ENCODE data around the gene CBLN1.

CBLN1 gene

GRCh38 chr16:49281480-49281842 is at the start of gene CBLN1:
TSS of gene CBLN1 (minus strand) at chr16:49281838. CDS start at chr16:49281465, 373 bp downstream.
- TF ChIP-seq ZNF274 (IDR thresholded peaks at IDR 0.05; ENCODE audit: low read depth, low read length): no peak
- H3K4me3 ChIP-seq (ENCODE audit: low read length): peak within 1 kb of the TSS; percentile 24; the same call in 1 of the 2 replicates

GRCh38 chr16:49330562-49331201 is 49.0 kb upstream of the CBLN1 start:
- TF ChIP-seq ZNF274 (IDR thresholded peaks at IDR 0.05; ENCODE audit: low read depth, low read length): no peak
- H3K4me3 ChIP-seq (ENCODE audit: low read length): no peak overlapping the region

GRCh38 chr16:49328325-49328724 is 46.7 kb upstream of the CBLN1 start:
- no peak overlapping the region for H3K4me3 ChIP-seq (ENCODE audit: low read length)
- no peak for TF ChIP-seq ZNF274 (IDR thresholded peaks at IDR 0.05; ENCODE audit: low read depth, low read length)

GRCh38 chr16:49327466-49327865 is 45.8 kb upstream of the CBLN1 start:
- H3K4me3 ChIP-seq (ENCODE audit: low read length): no peak overlapping the region
- no peak for TF ChIP-seq ZNF274 (IDR thresholded peaks at IDR 0.05; ENCODE audit: low read depth, low read length)

- TF ChIP-seq ZNF274 (IDR thresholded peaks at IDR 0.05; ENCODE audit: low read depth, low read length): no peak
- no peak overlapping the region for H3K4me3 ChIP-seq (ENCODE audit: low read length)
Measured at GRCh38 chr16:49324703-49325102, 43.1 kb upstream of the CBLN1 start.

GRCh38 chr16:49315602-49316001 is 34.0 kb upstream of the CBLN1 start:
- no peak for TF ChIP-seq ZNF274 (IDR thresholded peaks at IDR 0.05; ENCODE audit: low read depth, low read length)

GRCh38 chr16:49312389-49312985 is 30.8 kb upstream of the CBLN1 start:
- H3K4me3 ChIP-seq (ENCODE audit: low read length): no peak overlapping the region
- TF ChIP-seq ZNF274 (IDR thresholded peaks at IDR 0.05; ENCODE audit: low read depth, low read length): no peak

More at GRCh38 chr16:49315602-49316001, 34.0 kb upstream of the CBLN1 start:
- no peak overlapping the region for H3K4me3 ChIP-seq (ENCODE audit: low read length)

- H3K4me3 ChIP-seq (ENCODE audit: low read length): no peak overlapping the region
- no peak for TF ChIP-seq ZNF274 (IDR thresholded peaks at IDR 0.05; ENCODE audit: low read depth, low read length)
Measured at GRCh38 chr16:49311823-49312222, 30.2 kb upstream of the CBLN1 start.

- H3K4me3 ChIP-seq (ENCODE audit: low read length): no peak overlapping the region
- TF ChIP-seq ZNF274 (IDR thresholded peaks at IDR 0.05; ENCODE audit: low read depth, low read length): no peak
Measured at GRCh38 chr16:49307176-49307575, 25.5 kb upstream of the CBLN1 start.

GRCh38 chr16:49305406-49305805 is 23.8 kb upstream of the CBLN1 start:
- H3K4me3 ChIP-seq (ENCODE audit: low read length): no peak overlapping the region
- TF ChIP-seq ZNF274 (IDR thresholded peaks at IDR 0.05; ENCODE audit: low read depth, low read length): no peak

GRCh38 chr16:49292413-49292812 is 10.8 kb upstream of the CBLN1 start:
- H3K4me3 ChIP-seq (ENCODE audit: low read length): no peak overlapping the region
- no peak for TF ChIP-seq ZNF274 (IDR thresholded peaks at IDR 0.05; ENCODE audit: low read depth, low read length)

GRCh38 chr16:49287572-49287971 is 5.9 kb upstream of the CBLN1 start:
- no peak for TF ChIP-seq ZNF274 (IDR thresholded peaks at IDR 0.05; ENCODE audit: low read depth, low read length)
- no peak overlapping the region for H3K4me3 ChIP-seq (ENCODE audit: low read length)

GRCh38 chr16:49284962-49285361 is 3.3 kb upstream of the CBLN1 start:
- no peak overlapping the region for H3K4me3 ChIP-seq (ENCODE audit: low read length)
- no peak for TF ChIP-seq ZNF274 (IDR thresholded peaks at IDR 0.05; ENCODE audit: low read depth, low read length)

- H3K4me3 ChIP-seq (ENCODE audit: low read length): no peak overlapping the region
- no peak for TF ChIP-seq ZNF274 (IDR thresholded peaks at IDR 0.05; ENCODE audit: low read depth, low read length)
Measured at GRCh38 chr16:49283376-49284049, 1.9 kb upstream of the CBLN1 start.
